GM12865 (cell line): ENCODE measurements around the gene CFAP73.

Experiments
- DNase-seq: peaks from one replicate; pipeline ENCODE4 v3.0.0; 2010; ENCODE audit warnings: low read depth
- H3K4me3 ChIP-seq: 2 replicates; pipeline ENCODE4 v1.5.1; 2011; ENCODE audit warnings: mild to moderate bottlenecking, low read depth, low read length, control low read depth
- CTCF ChIP-seq: IDR thresholded peaks from 2 replicates; pipeline ENCODE4 v1.5.1; 2011; ENCODE audit warnings: low read length, control low read depth, low read depth, inconsistent platforms; ENCODE audit not compliant: insufficient read depth; ENCODE audit errors: missing control alignments

Gene CFAP73

GRCh38 chr12:113157218-113157859 lies 7.8 kb downstream of the CFAP73 start:
- no peak overlapping the region for H3K4me3 ChIP-seq
- no peak for TF ChIP-seq CTCF
- DNase-seq, result no peak

GRCh38 chr12:113158439-113159203 lies 9.1 kb downstream of the CFAP73 start:
- no peak for TF ChIP-seq CTCF
- no peak for DNase-seq
- no peak overlapping the region for H3K4me3 ChIP-seq

GRCh38 chr12:113159937-113160336 lies 10.4 kb downstream of the CFAP73 start:
- H3K4me3 ChIP-seq, result no peak overlapping the region
- TF ChIP-seq CTCF, result no peak
- DNase-seq, result no peak

GRCh38 chr12:113161415-113162016 lies 12.0 kb downstream of the CFAP73 start:
- no peak overlapping the region for H3K4me3 ChIP-seq
- no peak for TF ChIP-seq CTCF
- DNase-seq, result peak; percentile 84

GRCh38 chr12:113162102-113163029 lies 12.8 kb downstream of the CFAP73 start:
- no peak for DNase-seq

More at GRCh38 chr12:113162102-113163029, 12.8 kb downstream of the CFAP73 start:
- TF ChIP-seq CTCF, result no peak
- no peak overlapping the region for H3K4me3 ChIP-seq
